Myocyte (in vitro differentiated cells): ENCODE measurements around the gene PCYOX1L. TPM values are rescaled to one million over a fixed set of nuclear protein-coding genes. Genes with fewer than 3 reads are reported as not detected.
"Not testable (repeated sequence)": the region's sequence is repeated elsewhere in the genome, so short reads cannot be mapped to it uniquely, and the experiment has no call there.

Source experiments
- DNase-seq: peaks from one replicate; pipeline ENCODE4 v3.0.0-alpha.2; 2012; ENCODE audit warnings: low read depth
- total RNA-seq: library from RNA; depleted of rRNA; stranded (reverse); fragments of >200 nt; gene quantifications from 2 replicates; pipeline ENCODE4 v1.2.3, GENCODE V29; 2014

Gene PCYOX1L
- total RNA-seq, 1 donor from 2014 or later, result 8.1 TPM

- DNase-seq, result no peak
These were observed 24.8 kb downstream of the PCYOX1L start for GRCh38 chr5:149382517-149383220.

- DNase-seq, result peak; percentile 39
These were observed 25.6 kb downstream of the PCYOX1L start for GRCh38 chr5:149383399-149383798.

- no peak for DNase-seq
These were observed 28.3 kb downstream of the PCYOX1L start for GRCh38 chr5:149386166-149386565.

GRCh38 chr5:149387081-149387631 is 29.3 kb downstream of the PCYOX1L start:
- no peak for DNase-seq

- DNase-seq, result peak; percentile 60
These were observed 30.1 kb downstream of the PCYOX1L start for GRCh38 chr5:149387982-149388381.

- DNase-seq, result no peak
These were observed 30.8 kb downstream of the PCYOX1L start for GRCh38 chr5:149388498-149389190.

- DNase-seq, result peak; percentile 44
These were observed 32.0 kb downstream of the PCYOX1L start for GRCh38 chr5:149389552-149390495.

GRCh38 chr5:149391076-149391475 is 33.2 kb downstream of the PCYOX1L start:
- DNase-seq, result not testable (repeated sequence)

GRCh38 chr5:149391524-149391923 is 33.7 kb downstream of the PCYOX1L start:
- no peak for DNase-seq

- DNase-seq, result no peak
These were observed 34.9 kb downstream of the PCYOX1L start for GRCh38 chr5:149392718-149393117.

GRCh38 chr5:149394996-149395395 is 37.1 kb downstream of the PCYOX1L start:
- not testable (repeated sequence) for DNase-seq

- DNase-seq, result no peak
These were observed 39.7 kb downstream of the PCYOX1L start for GRCh38 chr5:149397530-149397929.

- not testable (repeated sequence) for DNase-seq
These were observed 41.0 kb downstream of the PCYOX1L start for GRCh38 chr5:149398747-149399266.

- no peak for DNase-seq
These were observed 41.9 kb downstream of the PCYOX1L start for GRCh38 chr5:149399775-149400174.

- DNase-seq, result peak; percentile 79
These were observed 42.5 kb downstream of the PCYOX1L start for GRCh38 chr5:149400304-149400703.

GRCh38 chr5:149401051-149401450 is 43.2 kb downstream of the PCYOX1L start:
- DNase-seq, result no peak

- no peak for DNase-seq
These were observed 44.4 kb downstream of the PCYOX1L start for GRCh38 chr5:149402291-149402690.

GRCh38 chr5:149403923-149404745 is 46.3 kb downstream of the PCYOX1L start:
- no peak for DNase-seq

- DNase-seq, result no peak
These were observed 47.1 kb downstream of the PCYOX1L start for GRCh38 chr5:149404746-149405549.
